Effector memory CD8-positive, alpha-beta T cell (primary cell): Measurements from ENCODE around the gene COTL1.
"Not testable (repeated sequence)": the region's sequence is repeated elsewhere in the genome, so short reads cannot be mapped to it uniquely, and the experiment has no call there.

Experiments
- ATAC-seq: fragments of 150-1000 bp; cut with Tn5 transposase; replicated peaks from 2 replicates; pipeline ENCODE4 v1.10.0; 2021; ENCODE audit warnings: mild to moderate bottlenecking, moderate library complexity
- DNase-seq, 3 experiments: peaks; one replicate each; pipeline ENCODE4 v3.0.0; 2021
- H3K27ac Mint-ChIP-seq, 2 donors: one replicate each; pipeline ENCODE4 v1.8.0; 2022; ENCODE audit warnings: mild to moderate bottlenecking in 2 of 2, mixed read lengths in 2 of 2, moderate library complexity in 2 of 2
- H3K27me3 Mint-ChIP-seq, 2 donors: one replicate each; pipeline ENCODE4 v1.8.0; 2022; ENCODE audit warnings: mixed read lengths in 2 of 2
- H3K36me3 Mint-ChIP-seq: one replicate; pipeline ENCODE4 v1.8.0; 2022; ENCODE audit warnings: mild to moderate bottlenecking, moderate library complexity, mixed read lengths; ENCODE audit not compliant: insufficient read depth
- H3K4me1 Mint-ChIP-seq, 2 donors: one replicate each; pipeline ENCODE4 v1.8.0; 2022; ENCODE audit warnings: low read depth in 2 of 2, mixed read lengths in 2 of 2
- H3K4me3 Mint-ChIP-seq, 2 donors: one replicate each; pipeline ENCODE4 v1.8.0; 2022; ENCODE audit warnings: mild to moderate bottlenecking in 2 of 2, mixed read lengths in 2 of 2, moderate library complexity in 2 of 2
- H3K9me3 Mint-ChIP-seq, 2 donors: one replicate each; pipeline ENCODE4 v1.8.0; 2022; ENCODE audit warnings: mixed read lengths in 2 of 2

Gene COTL1

GRCh38 chr16:84633622-84634021 lies 15.7 kb upstream of the COTL1 start:
- H3K9me3 Mint-ChIP-seq = no peaks in the 10 kb centered on the region
- peaks cover 0 to 12% of the 10 kb centered on the region in 2 donors for H3K27me3 Mint-ChIP-seq
- no peaks in the 10 kb centered on the region for H3K36me3 Mint-ChIP-seq
- H3K27ac Mint-ChIP-seq = no peak overlapping the region
- ATAC-seq (no peak), DNase-seq (no peak)
- no peak overlapping the region for H3K4me3 Mint-ChIP-seq
- H3K4me1 Mint-ChIP-seq = peaks cover 9% of the 10 kb centered on the region in 2 donors

DNA sequence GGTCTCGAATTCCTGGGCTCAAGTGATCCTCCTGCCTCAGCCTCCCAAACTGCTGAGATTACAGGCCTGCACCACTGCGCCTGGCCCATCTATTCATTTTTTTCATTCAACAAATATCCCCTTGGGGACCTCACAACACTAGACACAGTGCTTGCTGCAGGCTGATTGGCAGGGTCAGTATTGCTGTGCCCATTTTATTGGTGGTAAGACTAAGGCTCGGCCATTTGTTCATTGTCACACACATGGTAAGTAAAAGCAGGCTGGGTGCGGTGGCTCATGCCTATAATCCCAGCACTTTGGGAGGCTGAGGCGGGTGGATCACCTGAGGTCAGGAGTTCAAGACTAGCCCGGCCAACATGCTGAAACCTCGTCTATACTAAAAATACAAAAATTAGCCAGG lies 15.0 kb upstream of the COTL1 start:
- H3K9me3 Mint-ChIP-seq, H3K27ac Mint-ChIP-seq, H3K4me3 Mint-ChIP-seq, ATAC-seq, DNase-seq, H3K4me1 Mint-ChIP-seq, H3K36me3 Mint-ChIP-seq: not testable (repeated sequence)
- H3K27me3 Mint-ChIP-seq = peaks cover 0 to 12% of the 10 kb centered on the region in 2 donors

- Mint-ChIP-seq H3K36me3 (no peaks in the 10 kb centered on the region), H3K4me1 (peaks cover 9% of the 10 kb centered on the region in 2 donors), H3K27me3 (peaks cover 0 to 12% of the 10 kb centered on the region in 2 donors), H3K4me3 (no peak overlapping the region), H3K27ac (no peak overlapping the region), H3K9me3 (no peaks in the 10 kb centered on the region)
- ATAC-seq (no peak), DNase-seq (no peak)
Measured at GRCh38 chr16:84631886-84632285, 14.0 kb upstream of the COTL1 start.

DNA sequence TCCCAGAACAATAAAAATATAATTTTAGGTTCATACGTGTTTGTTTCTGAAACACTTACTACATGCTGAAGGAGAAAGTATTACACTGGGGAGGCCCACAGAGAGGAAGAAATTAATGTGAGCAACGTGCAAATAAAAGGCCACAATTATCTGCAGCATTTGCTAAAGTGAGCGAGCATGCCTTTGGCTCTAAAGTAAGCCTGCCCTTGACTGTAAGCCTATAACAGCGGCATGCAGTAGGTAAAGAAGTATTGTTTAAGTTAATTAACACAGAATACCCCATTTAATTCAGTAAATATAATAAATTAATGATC lies 13.2 kb upstream of the COTL1 start:
- no peaks in the 10 kb centered on the region for H3K9me3 Mint-ChIP-seq
- no peak overlapping the region for H3K27ac Mint-ChIP-seq
- H3K4me3 Mint-ChIP-seq = peak overlapping the region in 1 of 2 donors; percentile 56
- DNase-seq = no peak
- H3K36me3 Mint-ChIP-seq = no peaks in the 10 kb centered on the region
- no peak for ATAC-seq
- H3K4me1 Mint-ChIP-seq = peaks cover 9% of the 10 kb centered on the region in 2 donors
- H3K27me3 Mint-ChIP-seq = peaks cover 0 to 12% of the 10 kb centered on the region in 2 donors

GRCh38 chr16:84630446-84631152 lies 12.7 kb upstream of the COTL1 start:
- DNase-seq (no peak), ATAC-seq (no peak)
- Mint-ChIP-seq H3K36me3 (no peaks in the 10 kb centered on the region), H3K4me1 (peaks cover 9% of the 10 kb centered on the region in 2 donors), H3K27me3 (peaks cover 0 to 12% of the 10 kb centered on the region in 2 donors), H3K4me3 (peak overlapping the region in 1 of 2 donors; percentile 56), H3K9me3 (no peaks in the 10 kb centered on the region), H3K27ac (no peak overlapping the region)

DNA sequence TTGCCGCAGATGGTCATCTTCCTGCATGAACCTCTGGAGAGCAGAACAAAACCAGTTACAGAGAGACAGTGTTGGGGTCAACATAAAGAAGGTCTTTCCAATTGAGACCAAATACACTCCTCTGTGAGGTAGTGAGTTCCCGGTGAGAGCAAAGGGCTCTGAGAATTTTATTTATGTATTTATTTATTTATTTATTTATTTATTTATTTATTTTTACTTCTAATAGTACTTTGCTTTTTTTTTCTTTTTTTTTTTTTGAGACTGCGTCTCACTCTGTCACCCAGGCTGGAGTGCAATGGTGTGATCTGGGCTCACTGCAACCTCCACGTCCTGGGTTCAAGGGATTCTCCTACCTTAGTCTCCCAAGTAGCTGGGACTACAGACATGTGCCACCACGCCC lies 12.1 kb upstream of the COTL1 start:
- peaks cover 9% of the 10 kb centered on the region in 2 donors for H3K4me1 Mint-ChIP-seq
- no peaks in the 10 kb centered on the region for H3K9me3 Mint-ChIP-seq
- peaks cover 0 to 12% of the 10 kb centered on the region in 2 donors for H3K27me3 Mint-ChIP-seq
- ATAC-seq = no peak
- H3K36me3 Mint-ChIP-seq = no peaks in the 10 kb centered on the region
- no peak overlapping the region for H3K27ac Mint-ChIP-seq
- DNase-seq = no peak
- H3K4me3 Mint-ChIP-seq = no peak overlapping the region

DNA sequence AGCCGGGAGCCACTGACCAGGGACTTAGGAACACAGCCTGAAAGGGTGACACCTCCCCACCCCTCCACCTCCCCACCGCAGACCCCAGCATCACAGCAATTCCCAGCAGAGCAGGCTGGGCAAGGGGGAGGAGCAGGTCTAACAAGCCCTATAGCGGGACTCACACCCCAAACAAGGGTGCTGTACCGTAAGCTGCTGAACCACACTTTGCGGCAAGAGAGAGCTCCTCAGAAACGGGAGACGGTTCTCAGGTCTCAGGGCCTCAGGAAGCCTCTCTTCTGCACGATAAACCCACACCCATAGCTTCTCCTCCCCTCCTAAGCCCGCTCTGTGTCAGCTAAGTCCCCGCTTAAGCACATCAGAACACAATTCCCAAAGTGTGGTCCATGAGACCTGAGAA lies 11.7 kb upstream of the COTL1 start:
- Mint-ChIP-seq H3K27me3 (peaks cover 0 to 12% of the 10 kb centered on the region in 2 donors), H3K27ac (no peak overlapping the region)
- no peak for ATAC-seq

GRCh38 chr16:84628226-84628731 lies 10.4 kb upstream of the COTL1 start:
- H3K9me3 Mint-ChIP-seq = no peaks in the 10 kb centered on the region
- DNase-seq = no peak
- no peak overlapping the region for H3K27ac Mint-ChIP-seq
- H3K27me3 Mint-ChIP-seq = peaks cover 5 to 7% of the 10 kb centered on the region in 2 donors
- peaks cover 9% of the 10 kb centered on the region in 2 donors for H3K4me1 Mint-ChIP-seq
- no peaks in the 10 kb centered on the region for H3K36me3 Mint-ChIP-seq
- H3K4me3 Mint-ChIP-seq = no peak overlapping the region
- ATAC-seq = no peak

More for the DNA sequence above, 11.7 kb upstream of the COTL1 start:
- H3K9me3 Mint-ChIP-seq = no peaks in the 10 kb centered on the region
- H3K4me3 Mint-ChIP-seq = no peak overlapping the region
- DNase-seq = no peak
- H3K4me1 Mint-ChIP-seq = peaks cover 9% of the 10 kb centered on the region in 2 donors
- H3K36me3 Mint-ChIP-seq = no peaks in the 10 kb centered on the region

DNA sequence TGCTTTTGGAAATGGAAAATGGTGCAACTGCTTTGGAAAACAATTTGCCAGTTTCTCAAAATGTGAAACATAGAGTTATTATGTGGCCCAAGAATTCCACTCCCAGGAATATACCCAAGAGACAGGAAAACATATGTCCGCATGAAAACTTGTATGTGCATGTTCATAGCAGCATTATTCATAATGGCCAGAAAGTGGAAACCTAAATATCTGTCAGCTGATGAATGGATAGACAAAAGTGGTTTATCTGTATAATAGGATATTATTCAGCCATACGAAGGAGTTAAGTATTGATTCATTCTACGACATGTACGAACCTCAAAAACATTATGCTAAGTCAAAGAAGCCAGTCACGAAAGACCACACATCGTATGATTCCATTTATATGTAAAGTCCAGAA lies 7.7 kb upstream of the COTL1 start:
- H3K27ac Mint-ChIP-seq = no peak overlapping the region
- H3K27me3 Mint-ChIP-seq = peaks cover 7 to 10% of the 10 kb centered on the region in 2 donors
- H3K9me3 Mint-ChIP-seq = no peaks in the 10 kb centered on the region
- H3K4me3 Mint-ChIP-seq = no peak overlapping the region
- peaks cover 4 to 6% of the 10 kb centered on the region in 2 donors for H3K4me1 Mint-ChIP-seq
- ATAC-seq = no peak
- no peak for DNase-seq
- H3K36me3 Mint-ChIP-seq = no peaks in the 10 kb centered on the region

- H3K9me3 Mint-ChIP-seq, H3K27ac Mint-ChIP-seq, DNase-seq, H3K4me3 Mint-ChIP-seq, ATAC-seq: not testable (repeated sequence)
- Mint-ChIP-seq H3K36me3 (peaks cover 14% of the 10 kb centered on the region), H3K27me3 (peaks cover 7 to 10% of the 10 kb centered on the region in 2 donors), H3K4me1 (peaks cover 17 to 25% of the 10 kb centered on the region in 2 donors)
Measured at GRCh38 chr16:84620913-84621312, 3.0 kb upstream of the COTL1 start.

DNA sequence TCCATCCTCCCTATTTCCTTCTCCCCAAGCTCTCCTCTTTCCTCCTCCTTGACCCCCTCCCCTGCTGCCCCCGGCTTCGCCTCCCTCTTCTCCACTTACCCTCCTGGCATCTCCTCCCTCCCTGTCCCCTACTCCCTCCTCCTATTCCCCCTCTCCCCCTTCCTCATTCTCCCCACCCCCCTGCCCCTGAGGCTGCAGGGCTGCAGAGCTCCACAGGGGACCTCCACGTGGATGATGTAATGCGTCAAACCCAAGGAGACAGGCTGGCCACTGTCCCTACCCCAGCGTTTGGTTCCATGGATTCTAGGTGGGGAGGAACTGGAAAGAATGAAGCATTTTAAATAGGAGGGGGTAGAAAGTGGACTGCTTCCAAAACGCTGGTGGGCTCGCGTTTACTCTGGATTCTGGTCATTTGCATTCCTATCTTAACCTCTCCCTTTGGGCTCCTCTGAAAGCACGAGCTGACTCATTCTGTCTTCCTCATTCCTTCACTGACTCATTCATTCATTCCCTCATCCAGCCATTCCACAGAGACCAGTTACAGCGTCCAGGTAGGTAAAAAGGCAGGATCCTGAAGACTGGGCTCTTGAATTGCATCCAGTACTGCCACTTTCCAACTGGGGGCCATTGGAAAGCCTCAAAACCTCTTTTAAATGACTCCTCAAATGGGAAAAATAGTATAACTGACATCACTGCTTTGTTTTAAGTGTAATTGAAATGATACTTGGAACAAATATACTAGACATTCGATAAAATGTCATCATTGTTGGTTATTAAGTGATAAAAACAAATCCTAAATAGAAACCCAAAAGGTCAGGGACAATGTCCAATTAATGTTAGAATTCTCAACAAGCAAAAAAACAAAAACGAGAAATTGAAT lies 943 bp upstream of the COTL1 start:
- H3K27me3 Mint-ChIP-seq = peaks cover 8 to 10% of the 10 kb centered on the region in 2 donors
- peaks cover 26 to 42% of the 10 kb centered on the region in 2 donors for H3K4me1 Mint-ChIP-seq
- no peak for DNase-seq
- no peaks in the 10 kb centered on the region for H3K9me3 Mint-ChIP-seq
- ATAC-seq = no peak
- no peak overlapping the region for H3K27ac Mint-ChIP-seq
- H3K4me3 Mint-ChIP-seq = peak overlapping the region; percentile 97
- peaks cover 30% of the 10 kb centered on the region for H3K36me3 Mint-ChIP-seq

DNA sequence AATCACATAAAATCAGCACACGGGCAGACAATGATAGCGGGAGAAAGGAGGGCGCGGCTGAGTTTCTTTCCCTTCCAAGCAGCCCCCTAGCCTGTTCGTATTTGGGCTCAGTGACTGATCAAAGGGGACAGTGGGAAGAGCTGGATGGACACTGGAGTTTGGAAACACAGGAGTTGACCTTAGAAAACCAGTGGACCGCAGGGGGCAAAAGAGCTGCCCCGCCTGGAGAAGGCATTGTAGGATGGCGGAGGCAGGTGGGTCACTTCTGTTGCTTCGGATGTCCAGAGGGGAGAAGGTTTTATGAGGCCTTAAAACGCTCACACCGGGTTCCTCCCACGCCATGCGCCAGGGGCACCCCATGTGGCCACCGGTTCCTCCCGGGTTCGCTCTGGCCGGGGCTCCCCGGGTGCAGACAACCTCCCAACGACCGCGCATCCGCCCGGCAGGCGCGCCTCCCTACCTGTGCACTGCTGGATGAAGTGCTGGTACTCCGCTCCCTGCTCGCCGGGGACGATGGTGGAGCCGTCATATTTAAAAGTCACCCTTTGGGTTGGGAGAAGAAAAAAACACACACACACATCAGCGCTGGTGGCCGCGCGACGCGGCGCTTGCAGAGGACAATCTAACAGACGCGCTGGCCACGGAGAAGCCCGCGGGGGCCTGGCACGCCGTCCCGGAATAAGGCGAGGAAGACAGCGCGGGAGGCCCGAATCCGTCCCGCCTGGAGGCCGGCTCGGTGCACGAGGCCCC lies 662 bp downstream of the COTL1 start:
- DNase-seq = peak in 2 of 3 experiments; percentile 33 to 50
- H3K4me1 Mint-ChIP-seq = peaks cover 34 to 55% of the 10 kb centered on the region in 2 donors

DNA sequence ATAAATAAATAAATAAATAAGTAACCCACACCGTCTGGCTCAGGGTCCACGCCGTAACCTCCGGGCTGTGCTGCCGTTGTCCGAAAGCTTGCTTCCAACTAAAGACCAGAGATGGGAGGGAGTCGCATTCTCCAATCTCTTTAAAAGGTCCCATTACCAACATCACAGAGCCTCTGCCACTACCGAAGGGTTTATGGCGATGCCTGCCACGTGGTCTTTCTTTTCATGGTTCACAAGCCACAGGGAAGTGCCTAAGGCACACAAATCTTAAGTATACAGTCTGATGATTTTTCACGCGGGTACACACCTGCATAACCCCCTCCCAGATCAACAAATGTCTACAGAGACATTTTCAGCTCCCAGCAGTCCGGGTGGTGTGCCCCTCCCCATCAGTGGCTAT lies 1.4 kb downstream of the COTL1 start:
- ATAC-seq (no peak), DNase-seq (no peak)
- H3K9me3 Mint-ChIP-seq = no peaks in the 10 kb centered on the region
- H3K27me3 Mint-ChIP-seq = peaks cover 0 to 16% of the 10 kb centered on the region in 2 donors
- H3K36me3 Mint-ChIP-seq = peaks cover 45% of the 10 kb centered on the region
- H3K27ac Mint-ChIP-seq = peak overlapping the region; percentile 83 to 88
- H3K4me3 Mint-ChIP-seq = peak overlapping the region; percentile 97
- H3K4me1 Mint-ChIP-seq = peaks cover 35 to 58% of the 10 kb centered on the region in 2 donors

More for the DNA sequence above, 662 bp downstream of the COTL1 start:
- H3K27me3 Mint-ChIP-seq = peaks cover 0 to 10% of the 10 kb centered on the region in 2 donors
- H3K9me3 Mint-ChIP-seq = no peaks in the 10 kb centered on the region
- H3K27ac Mint-ChIP-seq = peak overlapping the region; percentile 83 to 88
- H3K36me3 Mint-ChIP-seq = peaks cover 42% of the 10 kb centered on the region
- peak; percentile 40 for ATAC-seq
- peak overlapping the region; percentile 97 for H3K4me3 Mint-ChIP-seq
